Ascending aorta (tissue), 2 donors: Measurements from ENCODE around the gene TBC1D25. TPM values are rescaled to one million over a fixed set of nuclear protein-coding genes. Genes with fewer than 3 reads are reported as not detected.
A peak's percentile ranks its signal among the peaks of the same experiment; 100 is the strongest.

Source experiments
- DNase-seq, 2 donors: peaks; one replicate each; pipeline ENCODE4 v3.0.0-alpha.2; 2019; ENCODE audit warnings: low spot score in 2 of 2
- H3K27ac ChIP-seq, 2 donors: fragments of 200-600 bp; sonication (generic); one replicate each; pipeline ENCODE4 v1.5.1; 2016 to 2017; ENCODE audit warnings: mild to moderate bottlenecking in 1 of 2
- H3K27me3 ChIP-seq: fragments of 200-600 bp; sonication (generic); one replicate; pipeline ENCODE4 v1.5.1; 2017
- H3K36me3 ChIP-seq, 2 donors: fragments of 200-600 bp; sonication (generic); one replicate each; pipeline ENCODE4 v1.5.1; 2016
- H3K4me1 ChIP-seq, 2 donors: fragments of 200-600 bp; sonication (generic); one replicate each; pipeline ENCODE4 v1.5.1; 2016 to 2017; ENCODE audit warnings: mild to moderate bottlenecking in 1 of 2
- H3K4me3 ChIP-seq, 2 donors: fragments of 200-600 bp; sonication (generic); one replicate each; pipeline ENCODE4 v1.5.1; 2016 to 2017; ENCODE audit warnings: mild to moderate bottlenecking in 1 of 2
- H3K9me3 ChIP-seq, 2 donors: fragments of 200-600 bp; sonication (generic); one replicate each; pipeline ENCODE4 v1.5.1; 2016
- CTCF ChIP-seq, 3 experiments: fragments of 200-600 bp in 2 of 3; fragments of 450-650 bp in 1 of 3; sonication (generic) in 2 of 3; IDR thresholded peaks; one replicate each; pipeline ENCODE4 v1.5.1; 2016 to 2019; ENCODE audit warnings: antibody characterized with exemption in 3 of 3, mild to moderate bottlenecking in 1 of 3, moderate library complexity in 1 of 3
- intact Hi-C: fragments of 100-400 bp; cut with DNase I; formaldehyde crosslinking; loops from one replicate; pipeline ENCODE4 v1.15.1; 2023
- total RNA-seq: library from RNA; depleted of rRNA; stranded (reverse); fragments of >200 nt; gene quantifications from one replicate; pipeline ENCODE4 v1.1.0, GENCODE V29; 2016

The TBC1D25 gene
- total RNA-seq, 1 donor from 2014 or later = 8.2 TPM

- Histone ChIP-seq H3K36me3 (peaks cover 5 to 8% of the 10 kb centered on the region in 2 donors), H3K27ac (peak overlapping the region; percentile 25 to 37), H3K9me3 (no peaks in the 10 kb centered on the region), H3K4me1 (no peaks in the 10 kb centered on the region), H3K27me3 (no peaks in the 10 kb centered on the region), H3K4me3 (no peak overlapping the region)
- no peak for TF ChIP-seq CTCF (IDR thresholded peaks at IDR 0.05)
- intact Hi-C loops = loop anchor here (10.0 kb wide), 2 partner anchors 273 to 383 kb away; partner anchors contain the start of genes HDAC6, PIM2 and SLC35A2
- DNase-seq = no peak
Measured at GRCh38 chrX:48531358-48531959, 8.1 kb upstream of the TBC1D25 start.

- Histone ChIP-seq H3K27me3 (no peaks in the 10 kb centered on the region), H3K36me3 (peaks cover 4 to 5% of the 10 kb centered on the region in 2 donors), H3K4me1 (no peaks in the 10 kb centered on the region), H3K9me3 (no peaks in the 10 kb centered on the region), H3K27ac (peak overlapping the region in 1 of 2 donors; percentile 45), H3K4me3 (no peak overlapping the region)
- no peak for TF ChIP-seq CTCF (IDR thresholded peaks at IDR 0.05)
- DNase-seq = no peak
- intact Hi-C loops = loop anchor here (10.0 kb wide), 2 partner anchors 273 to 383 kb away; partner anchors contain the start of genes HDAC6, PIM2 and SLC35A2
Measured at GRCh38 chrX:48532161-48532560, 7.4 kb upstream of the TBC1D25 start.

- Histone ChIP-seq H3K4me3 (no peak overlapping the region), H3K27me3 (no peaks in the 10 kb centered on the region), H3K36me3 (peaks cover 0 to 5% of the 10 kb centered on the region in 2 donors), H3K4me1 (no peaks in the 10 kb centered on the region), H3K27ac (no peak overlapping the region), H3K9me3 (no peaks in the 10 kb centered on the region)
- TF ChIP-seq CTCF (IDR thresholded peaks at IDR 0.05) = no peak
- intact Hi-C loops = loop anchor here (10.0 kb wide), 2 partner anchors 272 to 382 kb away; partner anchors contain the start of genes HDAC6, PIM2 and SLC35A2
- no peak for DNase-seq
Measured at GRCh38 chrX:48533165-48533564, 6.3 kb upstream of the TBC1D25 start.

GRCh38 chrX:48538641-48539344 is 721 bp upstream of the TBC1D25 start:
- peaks cover 0 to 4% of the 10 kb centered on the region in 2 donors for H3K36me3 ChIP-seq
- H3K4me3 ChIP-seq = peak overlapping the region in 1 of 2 donors; percentile 78
- DNase-seq = no peak
- H3K27ac ChIP-seq = peak overlapping the region; percentile 79 to 87
- no peaks in the 10 kb centered on the region for H3K4me1 ChIP-seq
- no peaks in the 10 kb centered on the region for H3K9me3 ChIP-seq
- intact Hi-C loops = loop anchor here (1.0 to 10.0 kb wide), 7 partner anchors 17 to 376 kb away; partner anchors contain the start of genes EBP, FTSJ1, HDAC6 and PIM2
- H3K27me3 ChIP-seq = no peaks in the 10 kb centered on the region
- no peak for TF ChIP-seq CTCF (IDR thresholded peaks at IDR 0.05)

GRCh38 chrX:48540028-48540375 is 488 bp downstream of the TBC1D25 start:
- Histone ChIP-seq H3K9me3 (no peaks in the 10 kb centered on the region), H3K4me1 (no peaks in the 10 kb centered on the region), H3K36me3 (peaks cover 0 to 12% of the 10 kb centered on the region in 2 donors), H3K4me3 (peak overlapping the region; percentile 53 to 78), H3K27me3 (no peaks in the 10 kb centered on the region), H3K27ac (peak overlapping the region; percentile 79 to 87)
- no peak for TF ChIP-seq CTCF (IDR thresholded peaks at IDR 0.05)
- no peak for DNase-seq
- intact Hi-C loops = no loop called here
